MCF 10A (cell line): ENCODE results near the gene GLIS1. TPM values are rescaled to one million over a fixed set of nuclear protein-coding genes. Genes with fewer than 3 reads are reported as not detected.

Experiments
- BruUV-seq: library from RNA; stranded (reverse); fragments of 400-500 nt; replicated peaks from 2 replicates; lab custom pipeline; 2021; lab: Mats Ljungman, UMichigan
- CTCF ChIA-PET: fragments of 300-600 bp; sonication (Branson Sonifier 250); formaldehyde crosslinking; extraction: SDS; loops from one replicate; lab custom pipeline; 2021; ENCODE audit warnings: antibody characterized with exemption, inconsistent platforms; lab: Yijun Ruan, JAX
- POLR2A ChIA-PET: fragments of 300-600, 350-650 bp; sonication (Branson Sonifier 250); formaldehyde crosslinking; extraction: SDS; loops from one replicate; lab custom pipeline; 2020; ENCODE audit warnings: antibody characterized with exemption, inconsistent platforms; lab: Yijun Ruan, JAX
- DNase-seq: peaks from one replicate; pipeline ENCODE4 v3.0.0-alpha.2; 2018; ENCODE audit not compliant: unreplicated experiment
- H3K27ac Mint-ChIP-seq: one replicate; pipeline ENCODE4 v1.8.0; 2022; ENCODE audit warnings: mild to moderate bottlenecking, low read depth, mixed read lengths; ENCODE audit not compliant: unreplicated experiment
- H3K27me3 Mint-ChIP-seq: one replicate; pipeline ENCODE4 v1.8.0; 2022; ENCODE audit warnings: mixed read lengths; ENCODE audit not compliant: insufficient read depth, unreplicated experiment
- H3K36me3 Mint-ChIP-seq: one replicate; pipeline ENCODE4 v1.8.0; 2022; ENCODE audit warnings: mild to moderate bottlenecking, moderate library complexity, mixed read lengths; ENCODE audit not compliant: insufficient read depth, unreplicated experiment
- H3K4me1 Mint-ChIP-seq: one replicate; pipeline ENCODE4 v1.8.0; 2022; ENCODE audit warnings: mixed read lengths; ENCODE audit not compliant: insufficient read depth, unreplicated experiment
- H3K4me3 Mint-ChIP-seq: one replicate; pipeline ENCODE4 v1.8.0; 2022; ENCODE audit warnings: mild to moderate bottlenecking, moderate library complexity, mixed read lengths; ENCODE audit not compliant: unreplicated experiment
- H3K9me3 Mint-ChIP-seq: one replicate; pipeline ENCODE4 v1.8.0; 2022; ENCODE audit warnings: mixed read lengths; ENCODE audit not compliant: unreplicated experiment
- intact Hi-C: fragments of 100-400 bp; cut with micrococcal nuclease; formaldehyde crosslinking; loops from 2 replicates; pipeline ENCODE4 v1.14.1; 2022
- total RNA-seq: library from RNA; stranded (reverse); gene quantifications from 2 replicates; pipeline ENCODE4 v1.2.3, GENCODE V29; 2022
- TF ChIP-seq, protein P1 (sequence below): fragments of 200-600 bp; IDR thresholded peaks from one replicate; pipeline ENCODE4 v1.8.0; 2022; ENCODE audit warnings: antibody characterized with exemption, mild to moderate bottlenecking; ENCODE audit not compliant: unreplicated experiment

The GLIS1 gene
- total RNA-seq, 1 experiment from 2014 or later: 0.93 TPM

DNA sequence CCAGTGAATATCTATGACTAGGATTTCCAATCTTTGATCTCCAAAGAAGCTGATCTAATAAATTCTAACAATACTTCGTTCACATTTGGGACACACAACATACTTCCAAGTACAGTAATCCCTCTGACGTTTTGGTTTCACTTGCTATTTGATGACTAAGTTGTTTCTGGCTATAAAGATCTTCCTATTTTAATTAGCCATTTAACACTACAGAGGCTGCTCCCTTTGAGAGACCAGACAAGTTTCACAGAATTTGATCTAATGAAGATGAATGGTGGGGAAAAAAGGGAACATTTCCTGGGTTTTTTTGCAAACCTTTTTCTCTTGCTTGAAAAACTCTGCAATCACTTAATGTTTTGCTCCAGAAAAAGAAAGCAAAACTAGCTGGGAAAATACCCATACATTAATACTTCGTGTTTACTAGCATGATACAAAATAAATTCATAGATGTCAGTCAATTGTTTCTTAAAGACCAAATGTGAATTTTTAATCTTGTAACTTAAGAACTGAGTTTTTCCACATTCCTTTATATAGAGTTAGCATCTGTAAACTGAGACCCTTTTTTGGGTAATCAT is 28.0 kb upstream of the GLIS1 start:
- Mint-ChIP-seq H3K36me3 (peaks cover 22% of the 10 kb centered on the region), H3K27ac (no peak overlapping the region), H3K4me3 (peak overlapping the region; percentile 55), H3K4me1 (no peaks in the 10 kb centered on the region), H3K9me3 (no peaks in the 10 kb centered on the region), H3K27me3 (no peaks in the 10 kb centered on the region)
- BruUV-seq: no TSS peak
- CTCF ChIA-PET: no interaction called here
- TF ChIP-seq, protein P1, sequence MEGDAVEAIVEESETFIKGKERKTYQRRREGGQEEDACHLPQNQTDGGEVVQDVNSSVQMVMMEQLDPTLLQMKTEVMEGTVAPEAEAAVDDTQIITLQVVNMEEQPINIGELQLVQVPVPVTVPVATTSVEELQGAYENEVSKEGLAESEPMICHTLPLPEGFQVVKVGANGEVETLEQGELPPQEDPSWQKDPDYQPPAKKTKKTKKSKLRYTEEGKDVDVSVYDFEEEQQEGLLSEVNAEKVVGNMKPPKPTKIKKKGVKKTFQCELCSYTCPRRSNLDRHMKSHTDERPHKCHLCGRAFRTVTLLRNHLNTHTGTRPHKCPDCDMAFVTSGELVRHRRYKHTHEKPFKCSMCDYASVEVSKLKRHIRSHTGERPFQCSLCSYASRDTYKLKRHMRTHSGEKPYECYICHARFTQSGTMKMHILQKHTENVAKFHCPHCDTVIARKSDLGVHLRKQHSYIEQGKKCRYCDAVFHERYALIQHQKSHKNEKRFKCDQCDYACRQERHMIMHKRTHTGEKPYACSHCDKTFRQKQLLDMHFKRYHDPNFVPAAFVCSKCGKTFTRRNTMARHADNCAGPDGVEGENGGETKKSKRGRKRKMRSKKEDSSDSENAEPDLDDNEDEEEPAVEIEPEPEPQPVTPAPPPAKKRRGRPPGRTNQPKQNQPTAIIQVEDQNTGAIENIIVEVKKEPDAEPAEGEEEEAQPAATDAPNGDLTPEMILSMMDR: no peak
- peak; percentile 21 for DNase-seq
- POLR2A ChIA-PET: interaction anchor here (0.7 to 1.6 kb wide), 4 partner anchors 13 to 433 kb away, joined by 3 to 6 read pairs (median 3); partner anchors contain the start of gene MRPL37
- intact Hi-C loops: no loop called here

DNA sequence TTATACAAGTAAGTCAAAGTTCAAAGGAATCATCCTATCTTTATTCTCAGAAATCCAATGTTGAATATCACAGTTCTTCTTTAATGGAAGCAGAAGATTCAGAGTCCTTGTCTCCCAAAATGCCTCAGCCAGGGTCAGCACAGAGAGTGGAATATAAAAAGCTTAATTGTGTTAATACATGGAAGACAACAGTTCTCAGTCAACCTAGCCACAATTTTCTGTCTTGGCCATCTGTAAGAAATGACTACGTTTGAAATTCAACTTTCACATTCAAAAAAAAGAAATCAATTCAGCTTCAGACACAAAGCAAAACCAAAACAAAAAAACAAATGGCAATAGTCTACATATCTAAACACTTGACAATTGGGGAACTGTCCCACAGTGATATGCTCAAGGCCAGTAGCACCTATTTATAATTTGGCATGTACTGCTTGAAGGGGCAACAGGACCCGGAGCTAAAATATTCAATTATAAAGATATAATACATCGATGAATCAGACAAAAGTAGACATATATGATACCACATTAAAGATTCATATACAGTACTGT is 27.3 kb upstream of the GLIS1 start:
- CTCF ChIA-PET: interaction anchor here (0.6 to 0.7 kb wide), 2 partner anchors 12 kb away, joined by 3 to 4 read pairs; no protein-coding TSS in a partner anchor
- no TSS peak for BruUV-seq
- no peaks in the 10 kb centered on the region for H3K9me3 Mint-ChIP-seq
- intact Hi-C loops: no loop called here
- no peak for DNase-seq
- POLR2A ChIA-PET: interaction anchor here (0.7 to 2.2 kb wide), 7 partner anchors 9 to 434 kb away, joined by 3 to 6 read pairs (median 4); partner anchors contain the start of gene MRPL37
- no peaks in the 10 kb centered on the region for H3K27me3 Mint-ChIP-seq
- peak overlapping the region; percentile 55 for H3K4me3 Mint-ChIP-seq
- no peaks in the 10 kb centered on the region for H3K4me1 Mint-ChIP-seq
- TF ChIP-seq, protein P1: no peak
- peaks cover 19% of the 10 kb centered on the region for H3K36me3 Mint-ChIP-seq
- no peak overlapping the region for H3K27ac Mint-ChIP-seq

DNA sequence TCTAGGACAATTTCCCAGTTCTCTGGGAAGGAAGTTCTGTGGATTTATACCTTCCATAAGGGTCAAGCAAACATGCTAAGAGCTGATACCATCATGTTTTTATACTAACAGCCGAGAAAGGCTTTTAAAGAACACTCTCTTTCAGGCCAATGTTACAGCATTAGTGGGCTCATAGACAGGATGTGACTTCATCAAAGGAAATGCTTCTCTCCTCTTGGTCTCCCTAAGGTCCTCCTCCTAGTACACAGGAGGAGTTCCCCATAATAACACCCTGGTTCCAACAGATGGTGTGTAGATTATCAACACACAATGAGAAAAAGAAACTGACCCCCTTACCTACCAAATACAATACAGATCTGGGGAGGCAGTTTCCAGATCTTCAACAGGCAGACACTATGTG is 26.7 kb upstream of the GLIS1 start:
- ChIA-PET POLR2A (interaction anchor here (0.7 to 2.2 kb wide), 4 partner anchors 10 to 176 kb away, joined by 3 to 6 read pairs (median 4); no protein-coding TSS in a partner anchor), CTCF (interaction anchor here (0.6 to 0.7 kb wide), 3 partner anchors 11 to 80 kb away, joined by 3 to 4 read pairs (median 3); no protein-coding TSS in a partner anchor)
- no TSS peak for BruUV-seq
- H3K36me3 Mint-ChIP-seq: peaks cover 14% of the 10 kb centered on the region
- DNase-seq: no peak
- H3K4me3 Mint-ChIP-seq: no peak overlapping the region
- H3K27ac Mint-ChIP-seq: no peak overlapping the region
- H3K27me3 Mint-ChIP-seq: no peaks in the 10 kb centered on the region
- intact Hi-C loops: no loop called here
- no peaks in the 10 kb centered on the region for H3K4me1 Mint-ChIP-seq
- H3K9me3 Mint-ChIP-seq: no peaks in the 10 kb centered on the region
- TF ChIP-seq, protein P1: no peak

DNA sequence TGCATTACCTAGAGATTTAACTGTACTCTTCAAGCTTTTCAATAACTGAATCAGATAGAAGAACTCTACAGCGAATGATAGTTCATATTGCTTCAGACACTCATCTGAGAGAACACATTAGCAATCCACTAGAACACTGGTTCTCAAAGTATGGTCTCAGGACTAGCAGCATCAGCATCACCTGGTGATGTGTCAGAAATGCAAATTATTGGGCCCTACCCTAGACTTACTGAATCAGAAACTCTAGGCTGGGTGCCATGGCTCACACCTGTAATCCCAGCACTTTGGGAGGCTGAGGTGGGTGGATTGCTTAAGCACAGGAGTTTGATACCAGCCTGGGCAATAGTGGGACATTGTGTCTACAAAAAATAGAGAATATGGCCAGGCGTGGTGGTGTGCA is 24.9 kb upstream of the GLIS1 start:
- TF ChIP-seq, protein P1: no peak
- Mint-ChIP-seq H3K4me3 (no peak overlapping the region), H3K4me1 (no peaks in the 10 kb centered on the region), H3K36me3 (peaks cover 10% of the 10 kb centered on the region), H3K9me3 (no peaks in the 10 kb centered on the region), H3K27ac (peak overlapping the region; percentile 44), H3K27me3 (no peaks in the 10 kb centered on the region)
- ChIA-PET CTCF (interaction anchor here (0.5 to 2.8 kb wide), 7 partner anchors 8 to 1078 kb away, joined by 3 to 12 read pairs (median 3); no protein-coding TSS in a partner anchor), POLR2A (interaction anchor here (0.6 kb wide), 1 partner anchor 15 kb away, joined by 3 read pairs; no protein-coding TSS in a partner anchor)
- peak; percentile 11 for DNase-seq
- BruUV-seq: no TSS peak
- intact Hi-C loops: no loop called here
